ENCODE measurements around the gene CENPQ. TPM values are rescaled to one million over a fixed set of nuclear protein-coding genes. Genes with fewer than 3 reads are reported as not detected.

CENPQ gene
- 1.6 TPM for total RNA-seq

GRCh38 chr6:49462927-49463611, at the start of gene CENPQ, which contains the start of gene MMUT:
CENPQ (plus strand) TSS chr6:49463370; CDS start chr6:49470177, 6,807 bp downstream.
MMUT (minus strand) TSS chr6:49463253; CDS start chr6:49459466, 3,787 bp downstream.
- no peaks in the 10 kb centered on the region for H3K27me3 ChIP-seq (ENCODE audit: control insufficient read depth in 3 of 3, insufficient read depth in 3 of 3, low read length in 3 of 3)
- peak within 1 kb of the TSS; percentile 87 to 100 (median 89) for H3K4me3 ChIP-seq (ENCODE audit: low read length in 3 of 3)
- H3K27ac ChIP-seq (ENCODE audit: low read depth, low read length): peak within 1 kb of the TSS; percentile 92
- peak within 1 kb of the TSS; percentile 85 to 100 (median 89) for H3K9ac ChIP-seq (ENCODE audit: low read depth in 1 of 3, low read length in 3 of 3)
- H3K36me3 ChIP-seq (ENCODE audit: control insufficient read depth in 3 of 3, insufficient read depth in 3 of 3, low read length in 3 of 3): no peaks in the 10 kb centered on the region
- H3K4me1 ChIP-seq (ENCODE audit: control insufficient read depth in 3 of 3, insufficient read depth in 3 of 3, low read length in 3 of 3): peaks cover 8 to 21% (median 20%) of the 10 kb centered on the region in 3 donors
- no peaks in the 10 kb centered on the region for H3K9me3 ChIP-seq (ENCODE audit: control insufficient read depth in 3 of 3, low read length in 3 of 3)

- Histone ChIP-seq H3K36me3 (ENCODE audit: control insufficient read depth in 3 of 3, insufficient read depth in 3 of 3, low read length in 3 of 3) (no peaks in the 10 kb centered on the region), H3K9ac (ENCODE audit: low read depth in 1 of 3, low read length in 3 of 3) (no peak overlapping the region), H3K4me3 (ENCODE audit: low read length in 3 of 3) (no peak overlapping the region), H3K27ac (ENCODE audit: low read depth, low read length) (no peak overlapping the region), H3K9me3 (ENCODE audit: control insufficient read depth in 3 of 3, low read length in 3 of 3) (no peaks in the 10 kb centered on the region), H3K27me3 (ENCODE audit: control insufficient read depth in 3 of 3, insufficient read depth in 3 of 3, low read length in 3 of 3) (no peaks in the 10 kb centered on the region), H3K4me1 (ENCODE audit: control insufficient read depth in 3 of 3, insufficient read depth in 3 of 3, low read length in 3 of 3) (no peaks in the 10 kb centered on the region)
Measured at GRCh38 chr6:49415358-49415757, 47.8 kb upstream of the CENPQ start.

GRCh38 chr6:49416195-49416594, 47.0 kb upstream of the CENPQ start:
- Histone ChIP-seq H3K4me3 (ENCODE audit: low read length in 3 of 3) (no peak overlapping the region), H3K36me3 (ENCODE audit: control insufficient read depth in 3 of 3, insufficient read depth in 3 of 3, low read length in 3 of 3) (no peaks in the 10 kb centered on the region), H3K27ac (ENCODE audit: low read depth, low read length) (no peak overlapping the region), H3K27me3 (ENCODE audit: control insufficient read depth in 3 of 3, insufficient read depth in 3 of 3, low read length in 3 of 3) (no peaks in the 10 kb centered on the region), H3K9me3 (ENCODE audit: control insufficient read depth in 3 of 3, low read length in 3 of 3) (no peaks in the 10 kb centered on the region), H3K4me1 (ENCODE audit: control insufficient read depth in 3 of 3, insufficient read depth in 3 of 3, low read length in 3 of 3) (no peaks in the 10 kb centered on the region), H3K9ac (ENCODE audit: low read depth in 1 of 3, low read length in 3 of 3) (no peak overlapping the region)

GRCh38 chr6:49423817-49424216, 39.4 kb upstream of the CENPQ start:
- Histone ChIP-seq H3K27ac (ENCODE audit: low read depth, low read length) (no peak overlapping the region), H3K9me3 (ENCODE audit: control insufficient read depth in 3 of 3, low read length in 3 of 3) (no peaks in the 10 kb centered on the region), H3K9ac (ENCODE audit: low read depth in 1 of 3, low read length in 3 of 3) (no peak overlapping the region), H3K36me3 (ENCODE audit: control insufficient read depth in 3 of 3, insufficient read depth in 3 of 3, low read length in 3 of 3) (peaks cover 0 to 1% (median 0%) of the 10 kb centered on the region in 3 donors), H3K4me3 (ENCODE audit: low read length in 3 of 3) (no peak overlapping the region), H3K4me1 (ENCODE audit: control insufficient read depth in 3 of 3, insufficient read depth in 3 of 3, low read length in 3 of 3) (no peaks in the 10 kb centered on the region), H3K27me3 (ENCODE audit: control insufficient read depth in 3 of 3, insufficient read depth in 3 of 3, low read length in 3 of 3) (no peaks in the 10 kb centered on the region)

- peaks cover 6 to 31% (median 26%) of the 10 kb centered on the region in 3 donors for H3K36me3 ChIP-seq (ENCODE audit: control insufficient read depth in 3 of 3, insufficient read depth in 3 of 3, low read length in 3 of 3)
- no peak overlapping the region for H3K27ac ChIP-seq (ENCODE audit: low read depth, low read length)
- no peak overlapping the region for H3K9ac ChIP-seq (ENCODE audit: low read depth in 1 of 3, low read length in 3 of 3)
- H3K4me1 ChIP-seq (ENCODE audit: control insufficient read depth in 3 of 3, insufficient read depth in 3 of 3, low read length in 3 of 3): no peaks in the 10 kb centered on the region
- H3K27me3 ChIP-seq (ENCODE audit: control insufficient read depth in 3 of 3, insufficient read depth in 3 of 3, low read length in 3 of 3): no peaks in the 10 kb centered on the region
- no peaks in the 10 kb centered on the region for H3K9me3 ChIP-seq (ENCODE audit: control insufficient read depth in 3 of 3, low read length in 3 of 3)
- H3K4me3 ChIP-seq (ENCODE audit: low read length in 3 of 3): no peak overlapping the region
Measured at GRCh38 chr6:49430187-49430586, 33.0 kb upstream of the CENPQ start.

- H3K4me3 ChIP-seq (ENCODE audit: low read length in 3 of 3): no peak overlapping the region
- no peak overlapping the region for H3K27ac ChIP-seq (ENCODE audit: low read depth, low read length)
- no peaks in the 10 kb centered on the region for H3K27me3 ChIP-seq (ENCODE audit: control insufficient read depth in 3 of 3, insufficient read depth in 3 of 3, low read length in 3 of 3)
- H3K36me3 ChIP-seq (ENCODE audit: control insufficient read depth in 3 of 3, insufficient read depth in 3 of 3, low read length in 3 of 3): peaks cover 10 to 34% (median 30%) of the 10 kb centered on the region in 3 donors
- no peaks in the 10 kb centered on the region for H3K4me1 ChIP-seq (ENCODE audit: control insufficient read depth in 3 of 3, insufficient read depth in 3 of 3, low read length in 3 of 3)
- H3K9me3 ChIP-seq (ENCODE audit: control insufficient read depth in 3 of 3, low read length in 3 of 3): no peaks in the 10 kb centered on the region
- H3K9ac ChIP-seq (ENCODE audit: low read depth in 1 of 3, low read length in 3 of 3): no peak overlapping the region
Measured at GRCh38 chr6:49430866-49431265, 32.3 kb upstream of the CENPQ start.

- Histone ChIP-seq H3K9me3 (ENCODE audit: control insufficient read depth in 3 of 3, low read length in 3 of 3) (no peaks in the 10 kb centered on the region), H3K4me1 (ENCODE audit: control insufficient read depth in 3 of 3, insufficient read depth in 3 of 3, low read length in 3 of 3) (no peaks in the 10 kb centered on the region), H3K27ac (ENCODE audit: low read depth, low read length) (no peak overlapping the region), H3K27me3 (ENCODE audit: control insufficient read depth in 3 of 3, insufficient read depth in 3 of 3, low read length in 3 of 3) (no peaks in the 10 kb centered on the region), H3K36me3 (ENCODE audit: control insufficient read depth in 3 of 3, insufficient read depth in 3 of 3, low read length in 3 of 3) (peaks cover 5 to 35% (median 34%) of the 10 kb centered on the region in 3 donors), H3K4me3 (ENCODE audit: low read length in 3 of 3) (no peak overlapping the region), H3K9ac (ENCODE audit: low read depth in 1 of 3, low read length in 3 of 3) (no peak overlapping the region)
Measured at GRCh38 chr6:49453221-49453620, 9.9 kb upstream of the CENPQ start.

GRCh38 chr6:49454787-49455709, 8.1 kb upstream of the CENPQ start:
- Histone ChIP-seq H3K27me3 (ENCODE audit: control insufficient read depth in 3 of 3, insufficient read depth in 3 of 3, low read length in 3 of 3) (no peaks in the 10 kb centered on the region), H3K36me3 (ENCODE audit: control insufficient read depth in 3 of 3, insufficient read depth in 3 of 3, low read length in 3 of 3) (peaks cover 2 to 29% (median 22%) of the 10 kb centered on the region in 3 donors), H3K27ac (ENCODE audit: low read depth, low read length) (no peak overlapping the region), H3K9ac (ENCODE audit: low read depth in 1 of 3, low read length in 3 of 3) (no peak overlapping the region), H3K9me3 (ENCODE audit: control insufficient read depth in 3 of 3, low read length in 3 of 3) (no peaks in the 10 kb centered on the region), H3K4me1 (ENCODE audit: control insufficient read depth in 3 of 3, insufficient read depth in 3 of 3, low read length in 3 of 3) (no peaks in the 10 kb centered on the region), H3K4me3 (ENCODE audit: low read length in 3 of 3) (no peak overlapping the region)

GRCh38 chr6:49457771-49458170, 5.4 kb upstream of the CENPQ start:
- H3K9ac ChIP-seq (ENCODE audit: low read depth in 1 of 3, low read length in 3 of 3): no peak overlapping the region
- H3K36me3 ChIP-seq (ENCODE audit: control insufficient read depth in 3 of 3, insufficient read depth in 3 of 3, low read length in 3 of 3): peaks cover 2 to 22% (median 14%) of the 10 kb centered on the region in 3 donors
- no peaks in the 10 kb centered on the region for H3K9me3 ChIP-seq (ENCODE audit: control insufficient read depth in 3 of 3, low read length in 3 of 3)
- H3K4me1 ChIP-seq (ENCODE audit: control insufficient read depth in 3 of 3, insufficient read depth in 3 of 3, low read length in 3 of 3): peaks cover 3 to 12% (median 9%) of the 10 kb centered on the region in 3 donors
- H3K27me3 ChIP-seq (ENCODE audit: control insufficient read depth in 3 of 3, insufficient read depth in 3 of 3, low read length in 3 of 3): no peaks in the 10 kb centered on the region
- no peak overlapping the region for H3K27ac ChIP-seq (ENCODE audit: low read depth, low read length)
- no peak overlapping the region for H3K4me3 ChIP-seq (ENCODE audit: low read length in 3 of 3)

- Histone ChIP-seq H3K4me3 (ENCODE audit: low read length in 3 of 3) (peak overlapping the region; percentile 87 to 100 (median 89)), H3K27me3 (ENCODE audit: control insufficient read depth in 3 of 3, insufficient read depth in 3 of 3, low read length in 3 of 3) (no peaks in the 10 kb centered on the region), H3K9me3 (ENCODE audit: control insufficient read depth in 3 of 3, low read length in 3 of 3) (no peaks in the 10 kb centered on the region), H3K27ac (ENCODE audit: low read depth, low read length) (peak overlapping the region; percentile 92), H3K9ac (ENCODE audit: low read depth in 1 of 3, low read length in 3 of 3) (peak overlapping the region; percentile 85 to 100 (median 89)), H3K4me1 (ENCODE audit: control insufficient read depth in 3 of 3, insufficient read depth in 3 of 3, low read length in 3 of 3) (peaks cover 8 to 21% (median 20%) of the 10 kb centered on the region in 3 donors), H3K36me3 (ENCODE audit: control insufficient read depth in 3 of 3, insufficient read depth in 3 of 3, low read length in 3 of 3) (peaks cover 0 to 4% (median 4%) of the 10 kb centered on the region in 3 donors)
Measured at GRCh38 chr6:49462071-49462470, 1.1 kb upstream of the CENPQ start.
